Measurements from ENCODE around the gene PAK5. TPM values are rescaled to one million over a fixed set of nuclear protein-coding genes. Genes with fewer than 3 reads are reported as not detected.

PAK5 gene
- total RNA-seq, 1 donor from 2014 or later: 0.21 TPM

- Histone ChIP-seq H3K27me3 (ENCODE audit: low read depth) (no peaks in the 10 kb centered on the region), H3K4me1 (no peaks in the 10 kb centered on the region), H3K9me3 (no peaks in the 10 kb centered on the region), H3K36me3 (no peaks in the 10 kb centered on the region), H3K27ac (no peak overlapping the region), H3K4me3 (no peak overlapping the region)
- DNase-seq (no peak), ATAC-seq (no peak)
- intact Hi-C loops (cut with DNase I): no loop called here
- no peak for TF ChIP-seq CTCF (IDR thresholded peaks at IDR 0.05)
Observed at GRCh38 chr20:9555781-9556180, 283.1 kb downstream of the PAK5 start.

- intact Hi-C loops (cut with DNase I): no loop called here
- no peak overlapping the region for H3K4me3 ChIP-seq
- H3K27ac ChIP-seq: no peak overlapping the region
- DNase-seq (no peak), ATAC-seq (no peak)
- no peaks in the 10 kb centered on the region for H3K27me3 ChIP-seq (ENCODE audit: low read depth)
- H3K36me3 ChIP-seq: no peaks in the 10 kb centered on the region
- no peaks in the 10 kb centered on the region for H3K4me1 ChIP-seq
- TF ChIP-seq CTCF (IDR thresholded peaks at IDR 0.05): no peak
- no peaks in the 10 kb centered on the region for H3K9me3 ChIP-seq
Observed at GRCh38 chr20:9551808-9552550, 286.9 kb downstream of the PAK5 start.

- H3K36me3 ChIP-seq: no peaks in the 10 kb centered on the region
- H3K4me3 ChIP-seq: no peak overlapping the region
- H3K27me3 ChIP-seq (ENCODE audit: low read depth): no peaks in the 10 kb centered on the region
- TF ChIP-seq CTCF (IDR thresholded peaks at IDR 0.05): no peak
- ATAC-seq: no peak
- no peak for DNase-seq
- intact Hi-C loops (cut with DNase I): no loop called here
- no peaks in the 10 kb centered on the region for H3K4me1 ChIP-seq
- no peak overlapping the region for H3K27ac ChIP-seq
- H3K9me3 ChIP-seq: no peaks in the 10 kb centered on the region
Observed at GRCh38 chr20:9550871-9551270, 288.0 kb downstream of the PAK5 start.

GRCh38 chr20:9550283-9550682, 288.6 kb downstream of the PAK5 start:
- no peaks in the 10 kb centered on the region for H3K9me3 ChIP-seq
- H3K36me3 ChIP-seq: no peaks in the 10 kb centered on the region
- H3K27ac ChIP-seq: no peak overlapping the region
- DNase-seq: no peak
- TF ChIP-seq CTCF (IDR thresholded peaks at IDR 0.05): no peak
- H3K27me3 ChIP-seq (ENCODE audit: low read depth): no peaks in the 10 kb centered on the region
- no peak for ATAC-seq
- intact Hi-C loops (cut with DNase I): no loop called here
- H3K4me1 ChIP-seq: no peaks in the 10 kb centered on the region
- no peak overlapping the region for H3K4me3 ChIP-seq

- Histone ChIP-seq H3K27ac (no peak overlapping the region), H3K4me3 (no peak overlapping the region), H3K4me1 (no peaks in the 10 kb centered on the region), H3K9me3 (no peaks in the 10 kb centered on the region), H3K27me3 (ENCODE audit: low read depth) (no peaks in the 10 kb centered on the region), H3K36me3 (no peaks in the 10 kb centered on the region)
- intact Hi-C loops (cut with DNase I): no loop called here
- ATAC-seq: no peak
- no peak for TF ChIP-seq CTCF (IDR thresholded peaks at IDR 0.05)
- no peak for DNase-seq
Observed at GRCh38 chr20:9543214-9543613, 295.7 kb downstream of the PAK5 start.

All from lower lobe of right lung (tissue), 2 donors.